ENCODE results near the gene SLC15A1. TPM values are rescaled to one million over a fixed set of nuclear protein-coding genes. Genes with fewer than 3 reads are reported as not detected.
A peak's percentile ranks its signal among the peaks of the same experiment; 100 is the strongest.
"Not testable (repeated sequence)": the region's sequence is repeated elsewhere in the genome, so short reads cannot be mapped to it uniquely, and the experiment has no call there.

SLC15A1 gene
- total RNA-seq, 6 experiments from 2014 or later: not detected

DNA sequence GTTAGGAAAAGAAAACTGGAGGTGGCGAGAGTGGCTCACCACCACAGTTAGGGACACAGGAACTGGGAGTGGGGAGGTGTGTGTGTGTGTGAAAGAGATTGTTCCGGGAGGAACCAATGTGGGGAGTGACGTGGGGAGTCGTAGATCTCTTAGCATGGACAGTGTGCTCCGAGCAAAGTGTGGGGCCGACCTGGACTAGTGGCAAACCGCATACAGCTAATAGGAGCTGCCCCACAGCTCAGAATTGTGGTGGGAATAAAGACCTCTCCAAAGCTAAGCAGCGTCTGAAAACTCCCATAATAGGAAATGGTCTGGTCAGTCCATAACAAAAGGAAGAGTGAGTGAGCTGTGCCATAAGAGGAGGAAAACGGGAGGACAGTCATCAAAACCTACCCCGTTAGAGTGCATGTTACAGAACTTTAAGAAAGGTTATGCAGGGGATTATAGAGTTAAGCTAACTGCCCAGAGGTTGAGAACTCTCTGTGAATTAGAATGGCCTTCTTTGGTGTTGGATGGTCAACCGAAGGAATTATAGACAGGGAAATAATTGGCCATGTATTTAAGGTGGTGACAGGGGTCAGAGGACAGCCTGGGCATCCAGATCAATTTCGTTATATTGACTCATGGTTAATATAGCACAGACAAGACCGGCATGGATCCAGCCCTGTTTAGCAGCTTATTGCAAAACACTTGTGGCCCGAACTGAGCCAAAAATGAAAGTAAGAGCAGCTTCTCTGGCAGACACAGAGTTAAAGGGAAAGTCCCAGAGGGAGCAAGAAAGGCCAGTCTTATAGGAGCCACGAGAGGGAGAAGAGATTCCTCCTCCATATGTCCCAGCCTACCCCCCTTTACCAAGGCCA, 8.9 kb upstream of the SLC15A1 start:
- peak overlapping the region; percentile 81 for H3K4me3 Mint-ChIP-seq
- peaks cover 27% of the 10 kb centered on the region for H3K27me3 Mint-ChIP-seq (ENCODE audit: insufficient read depth)
- no peak for TF ChIP-seq CTCF (IDR thresholded peaks at IDR 0.05)
- H3K9me3 Mint-ChIP-seq: peaks cover 5% of the 10 kb centered on the region; the same call in 1 of the 2 replicates
- H3K36me3 Mint-ChIP-seq (ENCODE audit: low read depth): peaks cover 15% of the 10 kb centered on the region
- peak; percentile 5 for DNase-seq
- H3K4me1 Mint-ChIP-seq (ENCODE audit: low read depth): peaks cover 15% of the 10 kb centered on the region
- no peak overlapping the region for H3K27ac Mint-ChIP-seq

- no peak for TF ChIP-seq CTCF (IDR thresholded peaks at IDR 0.05)
- H3K9me3 Mint-ChIP-seq: peaks cover 25% of the 10 kb centered on the region
- no peak overlapping the region for H3K27ac Mint-ChIP-seq
- peaks cover under 1% of the 10 kb centered on the region for H3K4me1 Mint-ChIP-seq (ENCODE audit: low read depth)
- H3K27me3 Mint-ChIP-seq (ENCODE audit: insufficient read depth): peaks cover 44% of the 10 kb centered on the region
- no peak overlapping the region for H3K4me3 Mint-ChIP-seq
- peaks cover 21% of the 10 kb centered on the region for H3K36me3 Mint-ChIP-seq (ENCODE audit: low read depth)
- no peak for DNase-seq
These were observed 3.3 kb upstream of the SLC15A1 start for GRCh38 chr13:98755729-98756128.

- no peak for TF ChIP-seq CTCF (IDR thresholded peaks at IDR 0.05)
- H3K4me3 Mint-ChIP-seq: no peak overlapping the region
- no peaks in the 10 kb centered on the region; the same call in 1 of the 2 replicates for H3K4me1 Mint-ChIP-seq (ENCODE audit: low read depth)
- H3K27ac Mint-ChIP-seq: no peak overlapping the region
- peaks cover 16% of the 10 kb centered on the region for H3K36me3 Mint-ChIP-seq (ENCODE audit: low read depth)
- no peak for DNase-seq
- H3K9me3 Mint-ChIP-seq: peaks cover 20% of the 10 kb centered on the region
- peaks cover 45% of the 10 kb centered on the region for H3K27me3 Mint-ChIP-seq (ENCODE audit: insufficient read depth)
These were observed 2.6 kb upstream of the SLC15A1 start for GRCh38 chr13:98755116-98755515.

DNA sequence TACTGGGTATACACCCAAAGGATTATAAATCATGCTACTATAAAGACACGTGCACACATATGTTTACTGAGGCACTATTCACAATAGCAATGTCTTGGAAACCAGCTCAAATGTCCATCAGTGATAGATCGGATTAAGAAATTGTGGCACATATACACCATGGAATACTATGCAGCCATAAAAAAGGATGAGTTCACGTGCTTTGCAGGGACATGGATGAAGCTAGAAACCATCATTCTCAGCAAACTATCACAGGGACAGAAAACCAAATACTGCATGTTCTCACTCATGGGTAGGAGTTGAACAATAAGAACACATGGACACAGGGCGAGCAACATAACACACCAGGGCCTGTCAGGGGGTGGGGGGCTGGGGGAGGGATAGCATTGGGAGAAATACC, 2.0 kb upstream of the SLC15A1 start:
- H3K27ac Mint-ChIP-seq; DNase-seq; H3K4me3 Mint-ChIP-seq; H3K4me1 Mint-ChIP-seq (ENCODE audit: low read depth): not testable (repeated sequence)
- Mint-ChIP-seq H3K27me3 (ENCODE audit: insufficient read depth) (peaks cover 50% of the 10 kb centered on the region), H3K9me3 (peaks cover 20% of the 10 kb centered on the region), H3K36me3 (ENCODE audit: low read depth) (peaks cover 12% of the 10 kb centered on the region)

DNA sequence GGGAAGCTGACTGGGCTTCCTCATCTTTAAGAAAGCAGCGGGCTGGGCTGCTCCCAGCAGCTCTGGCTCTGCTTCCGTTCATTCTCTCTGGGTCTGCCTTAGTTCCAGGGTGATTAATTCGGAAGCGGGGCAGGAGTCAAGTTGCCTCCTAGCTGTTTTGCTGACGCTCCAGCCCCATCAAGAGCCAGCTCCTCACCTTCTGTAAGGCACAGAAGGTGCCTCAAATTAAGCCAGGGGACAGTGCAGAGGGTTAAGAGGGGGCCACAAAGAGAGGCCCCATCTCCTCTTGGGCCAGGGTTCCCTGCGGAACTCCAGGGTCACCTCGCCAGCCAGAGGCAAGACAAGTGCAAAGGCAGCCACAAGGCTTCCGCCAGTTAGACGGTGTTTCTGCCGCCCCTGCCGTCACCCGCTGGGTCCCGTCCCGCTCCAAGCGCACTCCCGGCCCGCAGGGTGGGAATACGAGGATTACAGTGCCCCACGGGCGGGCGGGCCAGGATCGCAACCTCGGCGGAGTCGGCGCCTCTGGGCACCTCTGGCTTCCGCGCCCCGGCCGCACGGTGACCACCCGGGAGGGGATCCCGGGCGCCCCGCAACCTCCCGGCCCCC, 508 bp downstream of the SLC15A1 start:
- Mint-ChIP-seq H3K9me3 (peaks cover 20% of the 10 kb centered on the region), H3K27me3 (ENCODE audit: insufficient read depth) (peaks cover 46% of the 10 kb centered on the region), H3K4me1 (ENCODE audit: low read depth) (peaks cover 13% of the 10 kb centered on the region), H3K27ac (no peak overlapping the region), H3K4me3 (no peak overlapping the region), H3K36me3 (ENCODE audit: low read depth) (peaks cover 11% of the 10 kb centered on the region)
- TF ChIP-seq CTCF (IDR thresholded peaks at IDR 0.05): no peak
- peak; percentile 10 for DNase-seq

GRCh38 chr13:98751367-98751782, 1.1 kb downstream of the SLC15A1 start:
- H3K9me3 Mint-ChIP-seq: peaks cover 20% of the 10 kb centered on the region
- TF ChIP-seq CTCF (IDR thresholded peaks at IDR 0.05): no peak
- no peak for DNase-seq
- peaks cover 15% of the 10 kb centered on the region for H3K4me1 Mint-ChIP-seq (ENCODE audit: low read depth)
- no peak overlapping the region for H3K27ac Mint-ChIP-seq
- H3K36me3 Mint-ChIP-seq (ENCODE audit: low read depth): peaks cover 11% of the 10 kb centered on the region
- H3K27me3 Mint-ChIP-seq (ENCODE audit: insufficient read depth): peaks cover 43% of the 10 kb centered on the region
- H3K4me3 Mint-ChIP-seq: no peak overlapping the region
